Mononuclear cell (primary cell): ENCODE data around the gene WDR89. TPM values are rescaled to one million over a fixed set of nuclear protein-coding genes. Genes with fewer than 3 reads are reported as not detected.
"Not testable (repeated sequence)": the region's sequence is repeated elsewhere in the genome, so short reads cannot be mapped to it uniquely, and the experiment has no call there.

Experiments used
- H3K27me3 ChIP-seq: 2 replicates; pipeline ENCODE4 v1.6.0; 2011; ENCODE audit warnings: low read length, control low read depth; ENCODE audit not compliant: insufficient read depth
- H3K4me1 ChIP-seq: 2 replicates; pipeline ENCODE4 v1.5.1; 2011; ENCODE audit warnings: mild to moderate bottlenecking, low read length, control low read depth; ENCODE audit not compliant: insufficient read depth
- H3K4me3 ChIP-seq: 2 replicates; pipeline ENCODE4 v1.5.1; 2011; ENCODE audit warnings: mild to moderate bottlenecking, low read length, moderate library complexity
- H3K9me3 ChIP-seq: 2 replicates; pipeline ENCODE4 v1.5.1; 2011; ENCODE audit warnings: low read depth, mild to moderate bottlenecking, control low read depth, low read length
- total RNA-seq: library from RNA; depleted of rRNA; stranded (reverse); fragments of >200 nt; gene quantifications from one replicate; pipeline ENCODE4 v1.2.3, GENCODE V29; 2012

The WDR89 gene
- total RNA-seq, 1 donor = 19.4 TPM

GRCh38 chr14:63663428-63664341 is 22.0 kb upstream of the WDR89 start:
- Histone ChIP-seq H3K9me3 (no peaks in the 10 kb centered on the region), H3K4me3 (no peak overlapping the region), H3K27me3 (no peaks in the 10 kb centered on the region), H3K4me1 (no peaks in the 10 kb centered on the region)

GRCh38 chr14:63662776-63663175 is 21.1 kb upstream of the WDR89 start:
- Histone ChIP-seq H3K27me3 (no peaks in the 10 kb centered on the region), H3K9me3 (no peaks in the 10 kb centered on the region), H3K4me1 (no peaks in the 10 kb centered on the region)

GRCh38 chr14:63661881-63662280 is 20.2 kb upstream of the WDR89 start:
- H3K4me3 ChIP-seq, H3K27me3 ChIP-seq, H3K9me3 ChIP-seq, H3K4me1 ChIP-seq: not testable (repeated sequence)

More at GRCh38 chr14:63662776-63663175, 21.1 kb upstream of the WDR89 start:
- no peak overlapping the region for H3K4me3 ChIP-seq

DNA sequence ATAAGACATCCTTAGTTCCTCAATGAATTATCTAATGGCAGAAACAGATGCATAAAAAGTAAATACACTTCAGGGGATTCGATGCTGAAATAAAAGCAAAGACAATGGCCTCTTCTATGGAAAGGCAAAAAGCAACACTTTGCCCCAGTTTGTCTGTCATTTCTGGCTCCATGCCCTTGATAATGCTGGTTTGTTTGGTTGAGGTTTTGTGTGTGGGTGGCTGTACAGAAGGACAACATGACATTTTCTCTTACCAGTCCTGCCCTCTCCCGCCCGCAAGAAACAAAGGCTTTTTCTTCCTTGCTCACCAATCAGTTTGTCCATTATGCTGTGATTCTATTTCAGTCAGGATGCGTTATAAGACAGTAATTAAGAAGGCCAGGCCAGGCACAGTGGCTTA is 18.1 kb upstream of the WDR89 start:
- Histone ChIP-seq H3K4me1 (peaks cover 13% of the 10 kb centered on the region), H3K27me3 (no peaks in the 10 kb centered on the region), H3K9me3 (no peaks in the 10 kb centered on the region), H3K4me3 (no peak overlapping the region)

DNA sequence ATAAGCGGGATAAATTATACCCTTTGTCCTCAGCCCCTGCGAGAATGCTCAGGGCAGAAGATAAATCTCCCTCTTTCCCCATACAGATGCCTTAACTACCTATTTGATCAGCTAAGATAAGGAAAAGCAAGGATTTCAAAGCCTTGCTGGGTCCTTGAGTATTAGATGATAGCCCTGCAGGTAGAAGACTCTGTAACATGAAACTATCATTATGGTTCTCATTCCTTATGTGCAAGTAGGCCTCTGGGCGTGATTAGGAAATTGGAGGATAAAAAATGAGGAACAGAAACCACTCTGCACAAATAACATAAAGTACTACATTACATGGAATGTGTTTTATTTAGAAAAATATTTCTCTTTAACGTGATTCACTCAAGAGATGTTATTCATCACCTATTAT is 14.5 kb upstream of the WDR89 start:
- no peaks in the 10 kb centered on the region for H3K9me3 ChIP-seq
- H3K4me3 ChIP-seq = no peak overlapping the region
- H3K4me1 ChIP-seq = peaks cover 18% of the 10 kb centered on the region
- no peaks in the 10 kb centered on the region for H3K27me3 ChIP-seq

- H3K4me1 ChIP-seq = peaks cover 29% of the 10 kb centered on the region
- H3K4me3 ChIP-seq = no peak overlapping the region
- H3K27me3 ChIP-seq = no peaks in the 10 kb centered on the region
- no peaks in the 10 kb centered on the region for H3K9me3 ChIP-seq
These were observed 13.3 kb upstream of the WDR89 start for GRCh38 chr14:63654936-63655335.

- Histone ChIP-seq H3K4me3 (no peak overlapping the region), H3K27me3 (no peaks in the 10 kb centered on the region), H3K4me1 (peaks cover 32% of the 10 kb centered on the region), H3K9me3 (no peaks in the 10 kb centered on the region)
These were observed 12.7 kb upstream of the WDR89 start for GRCh38 chr14:63654346-63654745.

DNA sequence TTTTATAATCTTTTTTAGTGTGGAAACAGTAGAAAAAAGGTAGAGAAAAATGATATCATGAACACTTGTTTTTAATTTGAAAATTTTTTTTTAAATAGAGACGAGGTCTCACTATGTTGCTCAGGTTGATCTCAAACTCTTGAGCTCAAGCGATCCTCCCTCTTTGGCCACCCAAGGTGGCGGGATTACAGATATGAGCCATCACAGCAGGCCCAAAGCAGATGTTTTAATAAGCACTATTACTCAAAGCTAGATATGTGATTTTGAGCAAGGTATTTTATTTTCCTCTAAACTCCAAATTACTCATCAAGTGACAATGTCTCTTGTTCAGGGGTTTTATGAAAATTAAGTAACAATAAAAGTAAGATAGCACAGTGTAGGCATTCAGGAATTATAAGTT is 10.7 kb upstream of the WDR89 start:
- Histone ChIP-seq H3K27me3 (no peaks in the 10 kb centered on the region), H3K4me3 (no peak overlapping the region), H3K9me3 (no peaks in the 10 kb centered on the region), H3K4me1 (peaks cover 32% of the 10 kb centered on the region)

GRCh38 chr14:63650256-63650952 is 8.7 kb upstream of the WDR89 start:
- H3K9me3 ChIP-seq = no peaks in the 10 kb centered on the region
- no peak overlapping the region for H3K4me3 ChIP-seq
- peaks cover 20% of the 10 kb centered on the region for H3K4me1 ChIP-seq
- H3K27me3 ChIP-seq = no peaks in the 10 kb centered on the region

GRCh38 chr14:63647696-63648410 is 6.2 kb upstream of the WDR89 start:
- no peak overlapping the region for H3K4me3 ChIP-seq
- H3K9me3 ChIP-seq = no peaks in the 10 kb centered on the region
- peaks cover 20% of the 10 kb centered on the region for H3K4me1 ChIP-seq

GRCh38 chr14:63644741-63645140 is 3.1 kb upstream of the WDR89 start:
- Histone ChIP-seq H3K4me3 (no peak overlapping the region), H3K27me3 (no peaks in the 10 kb centered on the region), H3K9me3 (no peaks in the 10 kb centered on the region), H3K4me1 (peaks cover 18% of the 10 kb centered on the region)

More at GRCh38 chr14:63647696-63648410, 6.2 kb upstream of the WDR89 start:
- no peaks in the 10 kb centered on the region for H3K27me3 ChIP-seq

GRCh38 chr14:63642656-63643382 is 1.1 kb upstream of the WDR89 start:
- H3K4me1 ChIP-seq = peaks cover 22% of the 10 kb centered on the region
- H3K4me3 ChIP-seq = peak overlapping the region; percentile 72
- H3K9me3 ChIP-seq = no peaks in the 10 kb centered on the region
- no peaks in the 10 kb centered on the region for H3K27me3 ChIP-seq

DNA sequence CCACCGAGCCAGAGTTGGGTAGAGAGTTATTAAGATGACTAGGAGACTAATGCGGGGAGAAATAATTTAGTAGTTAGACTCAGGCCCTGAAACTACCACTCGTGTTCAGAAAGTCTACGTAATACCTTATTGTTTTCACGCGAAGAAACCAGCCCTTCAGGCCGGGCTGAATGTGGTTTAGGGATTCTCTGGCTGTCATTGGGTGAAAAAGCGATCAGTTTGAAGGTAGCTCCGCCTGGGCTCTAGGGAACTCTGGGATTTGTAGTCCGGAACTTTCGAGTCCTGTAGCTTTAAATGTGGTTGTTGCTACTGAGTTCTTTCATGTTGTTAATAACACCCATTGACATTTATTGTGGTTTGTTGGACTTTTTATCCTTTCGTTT is 549 bp upstream of the WDR89 start:
- Histone ChIP-seq H3K27me3 (no peaks in the 10 kb centered on the region), H3K9me3 (no peaks in the 10 kb centered on the region), H3K4me1 (peaks cover 22% of the 10 kb centered on the region), H3K4me3 (peak overlapping the region; percentile 72)

DNA sequence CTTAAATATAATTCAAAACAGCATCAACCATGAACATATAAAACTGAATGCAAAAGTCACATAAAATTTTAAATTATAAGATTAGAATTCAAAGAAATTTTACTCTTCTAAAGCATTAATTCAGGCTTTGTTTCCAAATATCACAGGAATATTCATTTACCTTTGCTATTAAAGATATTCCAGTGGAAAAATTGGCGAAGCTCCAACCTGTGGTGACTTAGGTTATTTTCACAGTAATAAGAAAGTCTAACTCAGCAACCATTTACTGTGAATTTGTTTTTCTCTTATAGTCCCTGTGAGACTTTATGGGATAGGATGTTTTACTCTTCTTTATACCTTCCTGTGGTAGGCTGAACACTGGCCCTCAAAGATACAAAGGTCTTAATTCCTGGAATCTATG is 3.2 kb downstream of the WDR89 start:
- H3K9me3 ChIP-seq = no peaks in the 10 kb centered on the region
- H3K27me3 ChIP-seq = no peaks in the 10 kb centered on the region
- no peak overlapping the region for H3K4me3 ChIP-seq
- peaks cover 22% of the 10 kb centered on the region for H3K4me1 ChIP-seq
